GM21737 (cell line): ENCODE measurements around the gene SSTR5.
"Not testable (repeated sequence)": the region's sequence is repeated elsewhere in the genome, so short reads cannot be mapped to it uniquely, and the experiment has no call there.

Experiments used
- ATAC-seq: cut with Tn5 transposase; IDR thresholded peaks from one replicate; pipeline ENCODE4 v1.9.1; 2021; ENCODE audit warnings: mild to moderate bottlenecking, moderate library complexity; ENCODE audit not compliant: unreplicated experiment

SSTR5 gene

GRCh38 chr16:1089439-1089821, 16.9 kb downstream of the SSTR5 start:
- ATAC-seq, result no peak

- ATAC-seq, result no peak
These were observed 17.5 kb downstream of the SSTR5 start for GRCh38 chr16:1089822-1090619.

- no peak for ATAC-seq
These were observed 18.4 kb downstream of the SSTR5 start for GRCh38 chr16:1090620-1091587.

- no peak for ATAC-seq
These were observed 19.5 kb downstream of the SSTR5 start for GRCh38 chr16:1091992-1092552.

- not testable (repeated sequence) for ATAC-seq
These were observed 20.2 kb downstream of the SSTR5 start for GRCh38 chr16:1092685-1093283.

GRCh38 chr16:1093284-1094123, 21.0 kb downstream of the SSTR5 start:
- ATAC-seq, result no peak

GRCh38 chr16:1094124-1094479, 21.6 kb downstream of the SSTR5 start:
- ATAC-seq, result no peak

GRCh38 chr16:1094601-1095449, 22.3 kb downstream of the SSTR5 start:
- ATAC-seq, result no peak

- ATAC-seq, result no peak
These were observed 23.1 kb downstream of the SSTR5 start for GRCh38 chr16:1095450-1096168.

- ATAC-seq, result no peak
These were observed 23.9 kb downstream of the SSTR5 start, which contains the start of gene C1QTNF8 for GRCh38 chr16:1096169-1097082. Gene C1QTNF8, minus strand, starts transcription at chr16:1096244. Its CDS starts 1,322 bp downstream, at chr16:1094922.

- ATAC-seq, result no peak
These were observed 24.6 kb downstream of the SSTR5 start for GRCh38 chr16:1097156-1097555.

- no peak for ATAC-seq
These were observed 25.3 kb downstream of the SSTR5 start for GRCh38 chr16:1097800-1098199.

GRCh38 chr16:1098266-1098991, 25.9 kb downstream of the SSTR5 start:
- ATAC-seq, result no peak

- ATAC-seq, result no peak
These were observed 26.9 kb downstream of the SSTR5 start for GRCh38 chr16:1099189-1100083.

GRCh38 chr16:1100084-1100800, 27.7 kb downstream of the SSTR5 start:
- no peak for ATAC-seq
